GM19467 (cell line): ENCODE data around the gene SLC8B1.

ENCODE experiments used
- ATAC-seq: cut with Tn5 transposase; IDR thresholded peaks from one replicate; pipeline ENCODE4 v1.9.1; 2021; ENCODE audit warnings: mild to moderate bottlenecking, moderate library complexity; ENCODE audit not compliant: unreplicated experiment

The SLC8B1 gene

DNA sequence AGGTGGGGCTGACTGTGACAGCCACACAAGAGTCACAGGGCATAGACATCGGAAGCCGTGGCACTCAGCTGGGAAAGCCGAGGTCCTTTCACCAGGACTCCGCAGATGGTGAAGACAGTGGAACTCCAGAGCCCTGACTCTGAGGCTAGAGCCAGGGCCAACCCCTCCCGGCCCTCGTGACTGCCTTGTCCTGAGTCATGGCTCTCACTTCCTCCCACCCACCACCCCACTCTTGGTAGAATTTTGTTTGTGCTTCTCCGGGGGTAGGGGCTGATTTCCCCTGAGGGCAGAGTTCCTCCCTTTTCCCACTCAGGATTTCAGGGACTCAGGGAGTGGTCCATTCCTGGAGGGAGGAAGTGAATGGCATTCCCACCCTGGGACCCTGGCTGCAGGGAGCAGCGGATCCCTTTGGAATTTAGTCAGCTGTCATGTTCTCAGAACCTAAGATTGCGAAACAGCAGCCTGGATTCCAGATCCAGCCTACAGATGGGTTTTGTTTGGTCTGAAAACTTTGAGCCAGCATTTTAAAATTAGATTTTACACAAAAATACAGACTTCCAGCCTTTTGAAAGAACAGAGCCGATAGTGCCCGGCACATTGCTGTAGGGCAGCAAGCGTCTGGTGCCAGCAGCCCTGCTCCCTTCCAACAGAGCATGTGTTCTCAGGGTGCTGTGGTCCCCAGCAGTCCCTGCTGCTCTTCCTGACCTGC is 62.9 kb downstream of the SLC8B1 start:
- ATAC-seq, result no peak

DNA sequence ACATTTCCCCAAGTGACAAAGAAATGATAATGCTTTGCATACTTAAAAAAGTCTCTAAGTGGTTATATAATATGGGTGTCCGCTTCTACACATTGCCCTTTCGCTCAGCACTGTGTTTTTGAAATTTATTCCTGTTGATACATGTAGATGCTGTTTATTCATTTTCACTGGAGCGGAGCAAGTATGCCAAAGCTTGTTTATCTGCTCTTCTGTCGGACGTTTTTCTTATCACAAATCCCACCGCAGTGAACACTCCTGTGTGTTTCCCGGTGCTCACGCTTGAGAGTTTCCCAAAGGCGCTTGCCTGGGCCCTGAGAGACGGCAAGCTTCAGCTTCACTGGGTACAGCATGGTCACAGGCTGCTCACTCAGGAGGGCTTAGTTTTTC is 63.5 kb downstream of the SLC8B1 start:
- ATAC-seq, result no peak

DNA sequence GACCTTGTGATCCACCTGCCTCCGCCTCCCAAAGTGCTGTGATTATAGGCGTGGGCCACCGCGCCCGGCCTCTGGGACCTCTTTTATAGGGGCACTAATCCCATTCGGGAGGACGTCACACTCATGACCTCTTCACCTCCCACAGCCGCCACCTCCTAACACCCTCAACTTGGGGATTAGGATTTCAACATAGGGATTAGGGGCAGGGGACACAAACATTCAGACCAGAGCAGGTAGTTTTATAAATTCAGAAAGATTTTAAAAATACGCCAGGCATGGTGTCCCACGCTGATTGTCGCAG is 64.2 kb downstream of the SLC8B1 start:
- no peak for ATAC-seq

DNA sequence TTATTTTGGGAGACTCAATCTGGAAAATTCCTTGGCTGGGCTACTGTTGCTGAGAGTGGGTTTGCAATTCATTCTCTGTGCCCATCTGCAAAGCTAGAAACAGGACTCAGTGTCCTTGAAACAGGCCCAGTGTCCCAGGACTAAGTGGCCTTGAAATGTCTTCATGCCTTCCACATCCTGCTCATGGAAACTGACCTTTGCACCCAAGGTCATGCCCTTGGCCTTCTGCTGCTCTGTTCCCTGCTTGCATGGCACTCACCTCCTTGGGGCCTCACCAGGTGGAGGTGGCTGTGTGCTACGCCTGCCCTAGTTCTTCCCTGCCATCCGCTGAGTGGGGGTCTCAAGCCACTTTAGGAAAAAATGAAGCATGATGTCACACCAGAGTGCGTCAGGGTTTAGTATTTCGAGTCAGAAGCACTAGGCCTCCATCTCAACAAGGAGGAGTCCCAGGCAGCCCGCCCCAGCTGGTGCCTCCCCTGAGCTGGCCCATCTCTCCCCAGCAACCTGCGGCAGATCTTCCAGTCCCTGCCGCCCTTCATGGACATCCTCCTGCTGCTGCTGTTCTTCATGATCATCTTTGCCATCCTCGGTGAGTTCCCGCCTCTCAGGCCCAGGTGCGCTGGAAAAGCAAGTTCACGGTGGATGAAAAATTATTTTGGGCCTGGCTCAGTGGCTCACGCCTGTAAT is 65.5 kb downstream of the SLC8B1 start:
- ATAC-seq, result no peak

DNA sequence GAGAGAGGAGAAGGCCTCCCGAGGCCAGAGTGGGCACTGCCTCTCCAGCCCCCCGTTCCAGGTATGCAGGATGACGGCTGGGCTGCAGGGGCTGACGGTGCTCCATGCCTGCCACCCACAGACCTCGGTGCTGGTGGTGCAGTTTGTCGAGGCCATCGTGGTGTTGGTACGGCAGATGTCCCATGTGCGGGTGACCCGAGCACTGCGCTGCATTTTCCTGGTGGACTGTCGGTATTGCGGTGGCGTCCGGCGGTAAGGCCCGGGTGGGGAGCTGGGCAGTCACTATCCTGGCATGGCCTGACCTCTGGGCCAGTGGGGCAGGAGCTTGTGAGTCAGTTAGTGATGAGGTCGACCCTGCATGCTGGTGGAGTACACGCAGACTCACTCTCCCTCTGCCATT is 66.3 kb downstream of the SLC8B1 start:
- ATAC-seq, result no peak

DNA sequence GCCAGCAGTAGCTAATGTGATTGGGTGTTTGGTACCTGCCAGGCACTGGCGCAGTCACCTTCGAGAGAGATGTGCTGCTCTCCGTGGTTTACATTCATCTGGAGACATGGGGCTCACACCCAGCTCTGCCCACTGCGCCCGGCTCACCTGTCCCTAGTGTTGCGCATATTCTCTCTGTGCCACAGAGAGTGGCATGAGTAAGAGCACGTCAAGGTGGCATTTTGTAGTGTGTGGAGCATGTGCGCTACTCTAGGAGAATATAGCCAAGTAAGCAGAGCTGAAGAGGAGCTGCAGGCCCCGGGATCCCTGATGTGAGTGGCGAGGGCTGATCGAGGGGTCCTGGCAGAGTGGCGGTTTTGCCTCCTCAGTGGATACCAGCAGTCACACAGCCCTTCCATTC is 66.8 kb downstream of the SLC8B1 start:
- ATAC-seq, result no peak

DNA sequence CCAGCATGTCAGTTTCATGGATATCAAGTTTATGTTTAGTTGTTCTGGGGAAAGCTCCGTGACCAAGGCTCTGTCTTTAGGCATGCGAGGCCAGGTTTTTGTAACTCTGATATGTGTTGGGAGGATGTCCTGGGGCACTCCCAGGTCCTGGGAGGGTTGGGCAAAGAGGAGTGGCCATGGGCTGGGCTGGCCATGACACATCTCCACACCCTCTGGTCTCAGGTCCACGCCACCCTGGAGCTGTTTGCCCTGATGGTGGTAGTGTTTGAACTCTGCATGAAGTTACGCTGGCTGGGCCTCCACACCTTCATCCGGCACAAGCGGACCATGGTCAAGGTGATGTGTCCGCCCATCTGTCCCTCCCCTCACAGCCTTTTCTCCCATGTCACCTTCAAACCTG is 67.3 kb downstream of the SLC8B1 start:
- no peak for ATAC-seq

DNA sequence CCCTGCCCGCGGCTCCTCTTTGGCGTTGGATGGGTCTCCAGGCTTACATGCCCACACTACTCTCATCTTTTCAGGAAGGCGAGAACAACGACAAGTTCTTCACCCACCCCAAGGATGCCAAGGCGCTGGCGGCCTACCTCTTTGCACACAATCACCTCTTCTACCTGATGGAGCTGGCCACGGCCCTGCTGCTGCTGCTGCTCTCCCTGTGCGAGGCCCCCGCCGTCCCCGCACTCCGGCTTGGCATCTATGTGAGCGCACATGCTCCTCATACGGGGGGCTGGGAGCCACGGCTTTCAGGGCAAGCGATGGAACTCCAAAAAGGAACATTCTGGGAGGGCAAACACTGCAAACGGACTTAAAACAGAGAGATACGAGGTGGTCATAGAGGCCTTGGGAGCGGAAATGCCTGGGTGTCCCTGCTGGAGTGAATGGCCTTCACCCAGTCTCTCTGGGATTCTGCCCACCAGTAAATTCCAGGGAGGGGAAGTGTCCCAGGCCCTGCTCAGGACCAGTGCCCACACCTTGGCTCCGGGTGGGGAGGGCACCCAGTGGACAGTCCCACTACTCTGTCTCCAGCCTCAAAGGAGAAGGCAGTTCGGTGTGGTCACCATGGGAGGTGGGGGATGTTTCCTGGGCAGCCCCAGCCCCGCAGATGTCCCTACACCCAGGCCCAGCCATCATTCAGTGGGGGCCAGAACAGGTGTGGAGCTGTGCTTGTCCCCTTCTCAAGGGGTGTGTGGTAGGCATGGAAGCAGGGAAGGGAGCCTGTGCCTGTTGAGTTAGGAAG is 68.6 kb downstream of the SLC8B1 start:
- no peak for ATAC-seq

DNA sequence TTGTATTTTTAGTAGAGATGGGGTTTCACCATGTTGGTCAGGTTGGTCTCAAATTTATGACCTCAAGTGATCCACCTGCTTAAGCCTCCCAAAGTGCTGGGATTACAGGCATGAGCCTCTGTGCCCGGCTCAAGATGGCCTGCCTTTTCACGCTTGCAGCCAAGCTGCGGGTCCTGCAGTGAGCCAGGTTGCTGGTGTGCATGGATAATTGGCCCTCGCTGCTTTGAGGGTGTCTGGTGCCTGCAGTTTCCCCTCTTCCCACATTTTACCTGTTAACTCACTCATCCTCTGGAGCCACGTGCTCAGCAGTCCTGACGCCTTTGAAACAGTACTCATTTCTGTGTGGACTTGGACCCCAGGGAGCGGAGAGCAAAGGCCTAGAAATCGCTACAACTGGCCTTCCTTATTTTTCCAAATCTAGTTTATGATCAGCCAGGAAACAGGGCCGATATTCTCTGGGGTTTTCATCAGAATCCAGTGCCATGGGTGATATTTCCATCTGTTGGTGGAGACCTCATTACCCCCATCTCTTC is 71.4 kb downstream of the SLC8B1 start:
- no peak for ATAC-seq

DNA sequence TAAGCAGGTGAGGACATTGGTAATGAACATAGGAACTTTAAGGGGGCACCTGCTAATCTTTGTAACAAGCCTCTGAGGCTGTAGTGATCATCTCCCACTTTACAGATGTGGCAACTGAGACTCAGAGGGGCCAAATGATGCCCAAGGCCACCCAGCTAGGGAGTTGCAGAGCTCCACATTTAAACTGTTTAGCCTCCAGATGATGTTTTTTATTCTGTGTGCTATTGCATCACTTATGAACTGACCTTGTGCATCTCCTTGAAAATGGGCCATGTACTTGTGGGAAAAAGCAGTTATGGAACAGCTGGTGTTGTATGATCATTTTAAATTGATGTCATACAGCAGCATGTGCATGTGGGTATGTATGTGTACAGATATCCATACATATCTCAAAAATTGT is 72.2 kb downstream of the SLC8B1 start:
- no peak for ATAC-seq

DNA sequence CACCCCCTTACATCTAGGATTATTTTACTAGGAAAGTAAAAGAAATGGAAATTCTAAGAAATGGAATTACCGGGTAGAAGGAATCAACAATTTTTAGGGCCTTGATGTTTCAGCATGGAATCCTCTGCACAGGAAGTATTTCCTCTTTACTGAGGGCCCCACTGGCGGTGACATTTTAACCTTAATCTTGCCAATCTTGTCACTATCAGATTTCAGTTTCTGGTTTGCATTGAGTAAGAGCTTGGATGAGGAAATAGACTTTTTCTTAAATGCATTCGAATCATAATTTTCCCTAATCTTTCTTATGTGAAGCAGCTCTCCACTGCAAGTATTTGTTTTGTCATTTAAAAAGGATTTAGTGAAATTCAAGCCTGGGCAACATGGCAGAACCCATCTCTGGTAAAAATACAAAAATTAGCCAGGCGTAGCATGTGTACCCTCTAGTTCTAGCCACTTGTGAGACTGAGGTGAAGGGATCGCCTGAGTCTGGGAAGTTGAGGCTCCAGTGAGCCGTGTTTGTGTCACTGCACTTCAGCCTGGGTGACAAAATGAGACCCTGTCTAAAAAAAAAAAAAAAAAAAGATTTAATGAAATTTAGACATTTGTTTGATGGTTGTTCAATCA is 73.0 kb downstream of the SLC8B1 start:
- no peak for ATAC-seq

DNA sequence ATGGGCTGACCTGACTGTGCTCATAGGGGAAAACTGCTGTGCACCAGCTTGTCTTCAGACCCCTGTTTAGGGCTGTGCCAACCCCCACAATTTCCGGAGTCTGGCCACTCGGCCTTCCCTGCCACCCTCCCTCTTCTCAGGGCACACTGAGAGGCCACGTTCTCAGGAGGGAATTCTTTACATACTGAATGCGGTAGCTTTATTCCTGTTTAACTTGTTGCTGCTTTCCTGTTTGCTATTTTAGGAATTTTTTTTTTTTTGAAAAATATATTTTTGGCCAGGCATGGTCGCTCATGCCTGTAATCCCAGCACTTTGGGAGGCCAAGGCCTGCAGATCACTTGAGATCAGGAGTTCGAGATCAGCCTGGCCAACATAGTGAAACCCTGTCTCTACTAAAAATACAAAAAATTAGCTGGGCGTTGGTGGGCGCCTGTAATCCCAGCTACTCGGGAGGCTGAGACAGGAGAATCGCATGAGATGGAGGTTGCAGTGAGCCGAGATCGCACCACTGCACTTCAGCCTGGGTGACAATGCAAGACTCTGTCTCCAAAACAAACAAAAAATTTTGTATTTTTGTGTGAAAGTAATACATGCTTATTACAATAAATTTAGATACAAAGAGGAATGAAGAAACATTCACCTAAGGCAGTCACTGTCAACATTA is 74.1 kb downstream of the SLC8B1 start:
- ATAC-seq, result no peak

DNA sequence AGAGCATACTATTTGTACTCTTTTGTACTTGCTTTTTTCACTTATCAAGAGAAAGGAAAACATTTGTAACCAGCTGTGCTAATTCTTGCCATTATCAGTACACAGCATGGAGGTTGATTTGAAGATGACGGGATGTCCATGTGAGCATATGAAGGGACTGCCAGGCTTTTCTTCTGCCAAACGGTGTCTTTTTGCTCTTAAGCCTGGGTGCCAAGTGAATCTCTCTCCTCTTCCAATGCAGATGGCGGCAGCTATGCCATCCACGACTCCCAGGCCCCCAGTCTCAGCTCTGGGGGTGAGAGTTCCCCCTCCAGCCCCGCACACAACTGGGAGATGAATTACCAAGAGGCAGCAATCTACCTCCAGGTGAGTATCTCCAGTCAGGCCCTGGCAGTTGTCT is 74.8 kb downstream of the SLC8B1 start:
- no peak for ATAC-seq

DNA sequence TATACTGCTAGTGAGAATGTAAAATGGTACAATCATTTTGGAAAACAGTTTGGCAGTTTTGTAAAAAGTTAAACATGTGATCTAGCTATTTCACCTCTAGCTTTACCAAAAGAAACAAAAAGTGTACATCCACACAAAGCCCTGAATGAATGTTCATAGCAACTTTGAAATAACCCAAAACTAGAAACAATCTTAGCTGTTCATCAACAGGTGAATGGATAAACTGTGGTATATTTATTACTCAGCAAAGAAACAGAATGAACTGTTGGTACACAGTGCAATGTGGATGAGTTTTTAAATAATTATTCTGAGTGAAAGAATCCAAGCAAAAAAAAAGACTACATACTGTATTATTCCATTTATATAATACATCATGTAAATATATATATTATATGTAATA is 77.3 kb downstream of the SLC8B1 start:
- ATAC-seq, result no peak

DNA sequence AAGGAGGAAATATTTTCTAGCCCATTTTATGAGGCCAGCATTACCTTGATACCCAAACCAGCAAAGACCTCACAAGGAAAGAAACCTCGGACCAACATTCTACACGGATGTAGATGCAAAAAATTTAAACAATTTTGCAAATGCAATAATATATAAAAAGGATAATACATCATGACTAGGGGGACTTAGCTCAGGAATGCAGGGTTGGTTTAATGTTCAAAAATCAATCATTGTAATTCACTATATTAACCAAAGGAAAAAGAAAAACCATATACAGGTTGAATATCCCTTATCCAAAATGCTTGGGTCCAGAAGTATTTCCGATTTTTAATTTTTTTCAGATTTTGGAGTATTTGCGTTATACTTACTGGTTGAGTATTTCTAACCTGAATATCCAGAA is 80.6 kb downstream of the SLC8B1 start:
- no peak for ATAC-seq

DNA sequence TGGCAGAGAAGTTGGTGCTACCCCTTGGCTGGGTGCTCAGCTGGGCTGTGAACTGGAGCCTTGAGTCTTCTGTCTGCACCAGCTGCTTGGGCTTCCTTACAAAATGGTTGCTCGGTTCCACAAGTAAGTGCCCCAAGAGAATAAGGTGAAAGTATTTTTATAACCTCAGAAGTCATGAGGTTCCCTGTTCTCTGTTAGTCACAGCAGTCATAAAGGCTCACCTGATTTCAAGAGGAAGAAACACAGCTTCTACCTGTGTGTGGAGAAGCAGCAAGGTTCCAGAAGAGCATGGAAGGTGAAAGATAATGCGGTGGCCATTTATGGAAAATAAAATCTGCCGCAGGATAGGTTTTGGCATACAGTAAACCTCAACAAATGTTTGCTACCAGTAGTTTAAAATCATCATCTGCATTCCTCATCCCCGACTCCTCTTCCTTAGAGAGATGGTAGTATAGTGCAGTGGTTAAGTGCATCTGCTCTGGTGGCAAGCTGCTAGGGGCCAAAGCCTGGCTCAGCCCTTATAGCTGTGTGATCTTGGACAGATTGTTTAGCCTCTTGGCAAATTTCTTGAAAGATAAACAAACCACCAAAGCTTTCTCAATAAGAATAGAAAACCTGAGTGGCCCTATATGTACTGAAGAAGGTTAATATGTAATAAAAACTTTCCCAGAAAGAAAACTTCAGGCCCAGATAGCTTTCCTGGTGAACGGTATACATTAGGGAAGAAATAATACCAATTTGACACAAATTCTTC is 81.2 kb downstream of the SLC8B1 start:
- no peak for ATAC-seq

DNA sequence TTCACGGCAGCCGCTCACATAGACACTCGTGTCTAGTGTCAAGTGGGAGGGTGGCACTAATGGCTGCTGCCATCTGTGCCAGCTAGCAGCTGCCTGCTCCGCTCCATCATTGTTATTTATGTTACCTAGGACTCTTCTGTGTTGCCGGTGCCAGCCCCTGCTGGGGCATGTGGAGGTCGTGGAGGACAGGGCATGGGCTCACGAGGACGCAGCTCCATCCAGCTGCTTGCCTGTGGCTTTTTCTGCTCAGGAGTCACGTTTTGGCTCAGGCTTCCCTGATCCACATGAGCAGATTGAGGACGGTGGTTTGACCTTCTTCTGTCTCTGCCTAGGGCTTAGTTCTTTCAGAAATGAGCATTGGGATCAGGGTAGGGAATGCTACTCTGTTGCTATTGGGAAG is 82.4 kb downstream of the SLC8B1 start:
- no peak for ATAC-seq

DNA sequence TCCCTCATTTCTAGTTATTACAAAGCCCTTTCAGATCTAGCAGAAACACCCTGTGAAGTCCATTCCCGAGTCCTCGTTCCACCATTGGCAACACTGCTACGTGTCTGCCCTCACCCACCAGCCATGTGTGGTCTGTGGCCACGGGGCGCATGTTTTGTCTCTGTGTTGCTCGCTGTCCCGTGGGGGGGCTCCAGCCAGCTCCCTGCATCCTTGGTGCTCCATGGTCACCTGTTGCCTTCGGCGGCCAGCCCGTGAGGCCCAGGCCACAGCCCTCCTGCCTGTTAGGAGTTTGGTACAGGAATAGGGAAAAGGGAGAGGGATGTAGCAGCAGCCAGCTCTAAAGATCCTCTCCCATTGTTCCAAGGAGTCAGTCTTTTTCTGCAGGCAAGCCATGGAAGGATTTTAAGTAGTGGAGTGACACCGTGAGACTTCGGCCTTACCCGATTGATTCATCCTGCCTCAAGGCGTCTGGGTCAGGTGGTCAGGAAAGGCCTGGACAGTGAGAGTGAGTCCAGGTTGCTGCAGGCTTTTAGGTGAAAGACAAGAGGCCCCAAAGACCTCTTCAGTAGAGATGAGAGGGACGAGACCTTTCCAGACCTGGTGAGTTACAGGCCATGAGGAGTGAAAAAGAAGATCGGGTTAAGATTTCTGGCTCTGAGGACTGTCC is 83.4 kb downstream of the SLC8B1 start:
- ATAC-seq, result no peak

DNA sequence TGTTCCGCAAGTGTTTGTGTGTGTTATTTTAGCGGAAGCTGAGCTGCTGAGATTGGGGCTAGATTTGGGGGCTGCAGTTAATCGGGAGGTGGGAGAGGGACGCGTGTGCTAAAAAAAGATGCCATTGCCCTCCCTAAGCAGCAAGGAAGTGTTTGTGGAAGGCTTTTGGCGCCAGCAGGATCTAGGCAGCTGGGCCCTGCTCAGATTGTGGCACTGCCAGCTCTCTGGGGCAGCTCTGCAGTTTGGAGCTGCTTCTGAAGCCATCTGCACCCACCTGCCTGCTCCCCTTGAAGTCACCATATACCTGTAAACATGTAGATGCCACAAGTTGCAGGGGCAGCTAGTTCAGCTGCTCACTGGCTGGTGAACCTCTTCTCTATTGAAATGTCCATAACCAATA is 84.9 kb downstream of the SLC8B1 start:
- ATAC-seq, result no peak

DNA sequence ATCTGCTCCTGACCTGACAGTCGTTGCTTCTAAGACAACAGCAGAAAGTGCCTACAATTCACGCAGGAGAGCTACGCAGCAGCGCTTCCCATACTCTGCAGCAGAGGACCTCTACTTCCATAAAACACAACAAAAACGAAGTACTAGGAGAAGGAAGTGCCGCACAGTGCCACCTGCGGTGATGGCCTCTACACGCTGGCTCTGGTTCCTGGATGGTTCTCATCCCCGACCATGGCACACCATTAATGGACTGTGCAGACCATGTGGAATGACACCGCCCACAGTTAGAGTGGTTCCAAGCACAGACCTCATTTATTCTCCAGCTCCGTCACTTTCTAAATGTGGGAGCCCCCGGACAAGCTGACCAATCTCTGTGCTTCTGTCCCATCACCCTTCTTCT is 85.4 kb downstream of the SLC8B1 start:
- no peak for ATAC-seq
